Small intestine (tissue), 7 donors: ENCODE measurements around the gene EXD3. TPM values are rescaled to one million over a fixed set of nuclear protein-coding genes. Genes with fewer than 3 reads are reported as not detected.

Experiments
- DNase-seq, 2 donors: peaks; one replicate each; pipeline versions ENCODE4 v3.0.0 to v3.0.0-alpha.2; 2013
- FAIRE-seq: peaks from 2 replicates; lab custom pipeline; 2012; peaks lifted over from hg19 to GRCh38; lab: Jason Lieb, UNC
- H3K27ac ChIP-seq, 3 donors: one replicate each; pipeline ENCODE4 v1.5.1; 2013; ENCODE audit warnings: low read length in 2 of 3, mild to moderate bottlenecking in 2 of 3, control low read depth in 1 of 3, inconsistent platforms in 1 of 3, low read depth in 1 of 3, moderate library complexity in 1 of 3
- H3K27me3 ChIP-seq, 3 donors: one replicate each; pipeline ENCODE4 v1.6.1; 2013; ENCODE audit warnings: low read length in 3 of 3, inconsistent platforms in 1 of 3; ENCODE audit not compliant: control insufficient read depth in 3 of 3, insufficient read depth in 3 of 3
- H3K36me3 ChIP-seq, 3 donors: one replicate each; pipeline ENCODE4 v1.6.1; 2013; ENCODE audit warnings: low read length in 3 of 3, inconsistent platforms in 1 of 3, low read depth in 1 of 3, mild to moderate bottlenecking in 1 of 3, moderate library complexity in 1 of 3; ENCODE audit not compliant: control insufficient read depth in 3 of 3, insufficient read depth in 2 of 3
- H3K4me1 ChIP-seq, 3 donors: one replicate each; pipeline ENCODE4 v1.6.1; 2013; ENCODE audit warnings: low read length in 2 of 3, inconsistent platforms in 1 of 3, low read depth in 1 of 3, mild to moderate bottlenecking in 1 of 3, moderate library complexity in 1 of 3; ENCODE audit not compliant: control insufficient read depth in 3 of 3, insufficient read depth in 2 of 3
- H3K4me3 ChIP-seq, 3 donors: one replicate each; pipeline ENCODE4 v1.5.1; 2013; ENCODE audit warnings: low read length in 3 of 3, control low read depth in 1 of 3, inconsistent platforms in 1 of 3, low read depth in 1 of 3, mild to moderate bottlenecking in 1 of 3, moderate library complexity in 1 of 3
- H3K9me3 ChIP-seq, 2 donors: one replicate each; pipeline ENCODE4 v1.6.1; 2013; ENCODE audit warnings: low read depth in 1 of 2, low read length in 1 of 2; ENCODE audit not compliant: control insufficient read depth in 2 of 2, insufficient read depth in 1 of 2
- WGBS, 3 donors: extraction: QIAGEN DNeasy Blood & Tissue Kit; methylation state at CpG; one replicate each; pipeline ENCODE4 v1.1.7; 2013; 5-methylcytosine and 5-hydroxymethylcytosine counted together
- polyA plus RNA-seq, 4 donors: library from polyadenylated mRNA; stranded (reverse) in 3 of 4; unstranded in 1 of 4; fragments of 200-250 nt in 3 of 4; fragments of 120-200 nt in 1 of 4; gene quantifications; one replicate each; pipeline versions ENCODE4 v1.2.1 to v1.2.3, GENCODE V29; 2013
- donor health status: healthy with polysubstance abuse.
- donor health status: control.
- donor health status: control.
- donor health status: Bipolar disorder and iron deficiency.
- donor health status: healthy.

The EXD3 gene
- polyA plus RNA-seq, 4 donors = 15.0 to 47.8 (median 32.4) TPM

DNA sequence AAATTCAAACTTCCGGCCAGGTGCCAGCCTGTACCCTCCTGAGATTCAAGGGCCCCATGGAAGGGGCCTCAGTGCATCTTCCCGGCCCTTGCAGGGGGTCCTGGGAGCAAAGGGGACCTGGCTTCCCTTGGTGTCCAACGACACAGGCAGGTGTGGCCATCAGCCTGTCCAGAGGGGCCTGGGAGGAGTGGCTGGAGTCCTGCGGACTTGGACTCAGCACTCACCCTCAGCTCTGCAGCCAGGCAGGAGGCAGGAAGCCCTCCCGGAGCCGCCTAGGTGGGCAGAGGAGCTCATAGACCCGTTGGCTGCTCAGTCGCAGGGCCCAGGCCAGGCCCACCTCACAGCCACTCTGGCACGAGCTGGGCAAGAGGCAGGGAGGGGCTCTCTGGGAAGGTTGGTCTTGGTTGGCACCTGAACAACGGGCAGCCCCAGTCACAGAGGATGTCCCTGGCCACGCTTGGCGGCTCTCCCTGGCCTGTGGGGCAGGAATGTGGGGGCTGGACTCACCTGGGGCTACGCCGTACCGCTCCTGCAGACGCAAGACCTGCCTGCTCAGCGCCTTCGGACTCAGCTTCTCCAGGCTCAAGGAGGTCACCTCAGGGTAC, 67.1 kb downstream of the EXD3 start:
- WGBS, 3 donors = 87 to 91% (median 90%) methylated on average over 18 of the region's 18 CpGs
- DNase-seq (no peak), FAIRE-seq (no peak)
- Histone ChIP-seq H3K27ac (no peak overlapping the region), H3K36me3 (peaks cover 0 to 35% (median 0%) of the 10 kb centered on the region in 3 donors), H3K4me1 (no peaks in the 10 kb centered on the region), H3K27me3 (no peaks in the 10 kb centered on the region), H3K9me3 (peaks cover 0 to 44% of the 10 kb centered on the region in 2 donors), H3K4me3 (no peak overlapping the region)

DNA sequence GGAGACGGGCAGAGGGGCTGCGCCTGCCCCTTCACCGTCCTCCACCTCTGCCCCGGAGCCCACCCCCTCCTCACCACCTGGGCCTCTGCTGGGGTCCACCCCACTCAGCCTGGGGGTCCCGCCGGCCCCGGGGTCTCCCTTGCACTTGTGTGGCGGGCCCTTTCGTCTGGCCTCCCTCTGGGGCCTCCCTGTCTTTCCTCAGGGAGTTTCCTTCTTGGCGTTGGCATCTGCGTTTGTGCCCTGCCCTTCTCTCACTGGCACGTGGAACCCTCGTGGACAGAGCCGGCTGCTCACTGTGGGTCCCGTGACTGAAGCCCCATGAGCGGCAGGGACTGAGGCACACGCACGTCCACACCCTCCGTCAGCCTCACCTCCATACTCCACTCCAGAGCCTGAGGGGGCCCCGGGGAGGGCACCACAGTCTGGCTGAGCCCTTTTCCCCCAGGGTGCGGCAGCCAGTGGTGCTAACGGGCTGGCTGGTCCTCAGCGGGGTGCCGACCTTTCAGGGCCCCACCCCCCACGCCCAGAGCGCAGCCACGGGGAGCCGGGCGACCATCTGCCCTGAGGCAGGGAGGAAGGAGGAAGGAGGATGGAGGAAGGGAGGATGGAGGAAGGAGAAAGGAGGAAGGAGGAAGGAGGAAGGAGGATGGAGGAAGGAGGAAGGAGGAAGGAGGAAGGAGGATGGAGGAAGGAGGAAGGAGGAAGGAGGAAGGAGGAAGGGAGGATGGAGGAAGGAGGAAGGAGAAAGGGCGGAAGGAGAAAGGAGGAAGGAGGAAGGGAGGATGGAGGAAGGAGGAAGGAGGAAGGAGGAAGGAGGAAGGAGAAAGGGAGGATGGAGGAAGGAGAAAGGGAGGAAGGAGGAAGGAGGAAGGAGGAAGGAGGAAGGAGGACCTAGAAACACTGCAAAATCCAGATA, 67.9 kb downstream of the EXD3 start:
- no peak for FAIRE-seq
- Histone ChIP-seq H3K27me3 (no peaks in the 10 kb centered on the region), H3K4me3 (no peak overlapping the region), H3K27ac (no peak overlapping the region), H3K9me3 (peaks cover 0 to 43% of the 10 kb centered on the region in 2 donors), H3K36me3 (peaks cover 0 to 38% (median 0%) of the 10 kb centered on the region in 3 donors), H3K4me1 (no peaks in the 10 kb centered on the region)
- 88 to 91% (median 89%) methylated on average over 27 to 29 of the region's 30 CpGs for WGBS, 3 donors
- DNase-seq = no peak

DNA sequence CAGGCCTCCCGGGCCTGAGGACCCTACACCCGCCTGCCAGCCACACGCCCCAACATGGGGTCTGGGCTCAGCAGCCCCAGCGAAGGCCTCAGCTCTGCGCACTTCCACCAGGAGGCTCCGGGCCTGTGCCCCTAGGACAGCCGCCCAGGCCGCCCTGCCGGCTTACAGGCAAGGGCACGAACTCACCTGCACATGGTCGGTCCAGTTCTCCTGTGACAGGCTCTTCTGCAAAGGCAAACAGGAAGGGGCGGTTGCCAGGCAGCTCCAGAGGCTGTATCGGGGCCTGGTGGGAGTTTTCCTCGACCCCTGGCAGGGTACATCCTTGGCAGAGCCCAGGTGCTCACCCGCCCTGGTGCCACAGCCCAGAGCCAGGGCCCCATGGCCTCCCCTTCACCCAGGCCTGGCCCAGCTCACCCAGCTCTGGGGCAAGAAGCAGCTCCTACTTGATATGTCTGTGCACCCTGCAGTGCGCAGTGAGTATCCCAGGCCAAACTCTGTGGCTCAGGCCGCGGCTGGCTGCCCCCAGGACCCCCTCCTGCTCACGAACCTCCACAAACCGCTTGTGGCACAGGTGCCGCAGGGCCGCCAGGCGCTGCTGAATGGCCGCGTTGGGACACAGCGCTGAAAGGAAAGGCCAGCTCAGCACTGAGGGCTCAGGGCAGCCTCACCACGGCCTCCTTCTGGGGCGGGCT, 68.7 kb downstream of the EXD3 start:
- peaks cover 0 to 37% of the 10 kb centered on the region in 2 donors for H3K9me3 ChIP-seq
- H3K27me3 ChIP-seq = no peaks in the 10 kb centered on the region
- peaks cover 0 to 40% (median 0%) of the 10 kb centered on the region in 3 donors for H3K36me3 ChIP-seq
- DNase-seq = no peak
- peaks cover 0 to 5% (median 0%) of the 10 kb centered on the region in 3 donors for H3K4me1 ChIP-seq
- WGBS, 3 donors = 92 to 96% (median 93%) methylated on average over 28 of the region's 28 CpGs
- no peak overlapping the region for H3K27ac ChIP-seq
- no peak for FAIRE-seq
- no peak overlapping the region for H3K4me3 ChIP-seq

DNA sequence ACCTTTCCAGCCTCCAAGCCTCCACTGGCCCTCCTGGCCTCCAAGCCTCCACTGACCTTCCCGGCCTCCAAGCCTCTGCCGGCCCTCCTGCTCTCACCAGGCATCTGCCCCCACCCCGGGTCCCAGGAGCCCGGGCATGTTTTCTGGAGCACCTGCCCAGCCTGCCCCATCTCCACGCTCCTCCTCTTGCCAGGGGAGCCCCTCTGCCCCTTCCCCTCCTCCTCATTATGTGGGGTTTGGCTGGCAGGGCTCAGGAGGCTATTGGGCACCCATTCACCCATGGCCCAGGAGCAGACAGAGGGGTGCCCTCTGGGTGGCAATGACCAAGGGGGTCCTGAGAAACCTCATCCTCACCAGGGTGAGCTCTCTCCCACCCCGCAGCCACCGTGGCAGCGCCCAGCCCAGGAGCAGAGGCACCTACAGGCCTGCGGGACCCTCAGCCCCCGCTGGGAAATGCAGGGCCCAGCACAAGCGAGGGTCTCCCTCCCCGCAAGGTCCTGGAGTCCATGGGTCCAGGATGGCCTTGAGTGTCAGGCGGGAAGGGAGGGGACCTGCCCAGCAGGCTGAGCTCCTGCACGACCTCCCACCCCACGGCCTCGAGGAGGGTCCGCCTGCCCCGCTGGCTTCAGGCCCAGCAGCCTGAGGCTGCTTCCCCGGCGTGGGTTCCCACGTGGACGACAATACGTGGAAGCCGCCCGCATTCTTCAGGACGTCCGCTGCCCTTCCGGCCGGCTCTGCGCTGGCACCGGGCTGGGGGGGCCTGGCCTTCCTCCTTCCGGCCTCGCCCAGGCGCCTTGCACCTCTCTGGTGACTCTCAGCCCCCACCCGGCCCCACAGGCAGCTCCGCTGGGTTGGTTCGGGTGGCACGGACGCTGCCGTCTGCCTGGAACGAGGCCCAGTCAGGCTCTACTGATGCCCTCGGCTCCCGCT, 69.5 kb downstream of the EXD3 start:
- H3K36me3 ChIP-seq = peaks cover 0 to 43% (median 0%) of the 10 kb centered on the region in 3 donors
- 91 to 94% (median 93%) methylated on average over 37 to 43 of the region's 43 CpGs for WGBS, 3 donors
- H3K4me1 ChIP-seq = peaks cover 0 to 12% (median 0%) of the 10 kb centered on the region in 3 donors
- DNase-seq (no peak), FAIRE-seq (no peak)
- no peak overlapping the region for H3K27ac ChIP-seq
- peaks cover 0 to 31% of the 10 kb centered on the region in 2 donors for H3K9me3 ChIP-seq
- H3K4me3 ChIP-seq = no peak overlapping the region
- H3K27me3 ChIP-seq = no peaks in the 10 kb centered on the region

DNA sequence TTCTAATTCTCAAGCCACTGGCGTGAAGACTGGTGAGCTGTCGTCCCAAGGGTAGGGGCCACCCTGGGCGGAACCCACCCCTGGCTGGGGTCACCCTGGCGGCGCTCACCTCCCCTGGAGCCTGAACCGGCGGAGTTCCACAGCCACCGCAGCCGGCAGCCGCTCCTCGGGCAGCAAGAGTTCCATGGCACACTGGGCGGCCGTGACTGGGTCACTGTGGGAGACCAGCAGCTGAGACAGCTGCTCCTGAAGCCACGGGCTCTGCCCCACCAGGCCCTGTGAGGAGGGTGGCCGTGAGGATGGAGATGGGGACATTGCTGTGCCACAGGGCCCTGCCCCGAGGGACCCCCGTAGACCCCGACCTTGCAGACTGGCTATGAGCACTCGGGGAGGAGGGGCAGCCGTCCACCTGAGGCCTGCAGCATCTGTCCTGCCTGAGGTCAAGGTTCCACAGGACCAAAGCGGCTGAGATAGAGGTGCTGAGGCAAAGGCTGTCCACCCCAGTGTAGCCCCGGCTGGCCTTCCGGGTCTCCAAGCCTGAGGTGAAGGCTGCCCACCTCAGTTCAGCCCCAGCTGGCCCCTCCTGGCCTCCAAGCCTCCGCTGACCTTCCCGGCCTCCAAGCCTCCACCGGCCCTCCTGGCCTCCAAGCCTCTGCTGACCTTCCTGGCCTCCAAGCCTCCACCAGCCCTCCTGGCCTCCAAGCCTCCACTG, 70.3 kb downstream of the EXD3 start:
- H3K27ac ChIP-seq = no peak overlapping the region
- FAIRE-seq = no peak
- 84 to 91% (median 90%) methylated on average over 22 to 26 of the region's 26 CpGs for WGBS, 3 donors
- peaks cover 0 to 27% of the 10 kb centered on the region in 2 donors for H3K9me3 ChIP-seq
- no peaks in the 10 kb centered on the region for H3K27me3 ChIP-seq
- H3K4me3 ChIP-seq = no peak overlapping the region
- DNase-seq = no peak
- H3K36me3 ChIP-seq = peaks cover 0 to 43% (median 0%) of the 10 kb centered on the region in 3 donors
- H3K4me1 ChIP-seq = peaks cover 0 to 16% (median 0%) of the 10 kb centered on the region in 3 donors

DNA sequence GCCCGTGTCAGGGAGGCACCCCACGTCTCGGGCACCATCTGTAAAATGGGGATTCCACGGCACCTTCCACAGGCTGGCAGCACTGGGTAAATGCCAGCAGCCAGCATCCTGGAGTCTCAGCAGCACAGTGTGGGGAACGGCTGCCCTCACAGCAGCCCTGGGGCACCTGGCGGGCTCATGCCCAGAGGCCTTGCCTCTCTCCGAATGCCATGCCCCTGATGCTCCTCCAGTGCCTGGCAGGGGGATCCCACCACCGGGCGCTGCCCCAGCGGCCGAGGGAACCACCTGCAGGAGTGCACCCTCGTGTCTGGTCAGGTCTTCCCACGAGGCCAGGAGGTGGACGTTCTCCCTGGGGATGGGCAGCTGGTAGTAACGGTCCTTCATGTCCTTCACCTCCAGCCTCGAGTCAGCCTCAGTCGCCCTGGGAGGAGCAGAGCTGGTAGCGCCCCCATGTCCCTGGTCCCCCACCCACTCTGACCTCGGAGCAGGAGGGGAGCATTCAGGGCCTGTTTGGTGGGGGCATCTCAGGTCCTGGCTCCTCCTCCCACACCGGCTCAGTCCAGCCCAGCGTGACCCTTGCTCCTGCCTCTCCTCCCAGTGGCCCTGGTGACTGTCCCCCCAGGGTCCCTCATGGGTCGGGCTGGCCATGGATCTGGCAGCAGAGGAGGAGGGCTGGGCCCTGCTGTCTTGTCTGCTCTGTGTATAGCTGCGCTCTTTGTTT, 71.0 kb downstream of the EXD3 start:
- no peaks in the 10 kb centered on the region for H3K27me3 ChIP-seq
- no peak overlapping the region for H3K4me3 ChIP-seq
- FAIRE-seq (no peak), DNase-seq (no peak)
- 86 to 90% (median 89%) methylated on average over 22 to 23 of the region's 23 CpGs for WGBS, 3 donors
- H3K9me3 ChIP-seq = peaks cover 0 to 27% of the 10 kb centered on the region in 2 donors
- H3K27ac ChIP-seq = no peak overlapping the region
- H3K36me3 ChIP-seq = peaks cover 0 to 49% (median 0%) of the 10 kb centered on the region in 3 donors
- H3K4me1 ChIP-seq = peaks cover 0 to 16% (median 0%) of the 10 kb centered on the region in 3 donors
